ENCODE measurements around the gene TNK1. TPM values are rescaled to one million over a fixed set of nuclear protein-coding genes. Genes with fewer than 3 reads are reported as not detected.

TNK1 gene
- total RNA-seq, 4 donors from 2014 or later: 0.95 to 13.5 (median 5.2) TPM

GRCh38 chr17:7383742-7384488 lies 3.0 kb downstream of the TNK1 start:
- no peak for DNase-seq (ENCODE audit: low spot score)
- no peak for ATAC-seq (ENCODE audit: low FRiP score)
- no peak for TF ChIP-seq CTCF (IDR thresholded peaks at IDR 0.05)

GRCh38 chr17:7384489-7385081 lies 3.7 kb downstream of the TNK1 start:
- no peak for ATAC-seq (ENCODE audit: low FRiP score)
- DNase-seq (ENCODE audit: low spot score): no peak

GRCh38 chr17:7388856-7389255 lies 8.0 kb downstream of the TNK1 start:
- ATAC-seq (ENCODE audit: low FRiP score) (no peak), DNase-seq (ENCODE audit: low spot score) (no peak)
- TF ChIP-seq CTCF (IDR thresholded peaks at IDR 0.05): no peak

More at GRCh38 chr17:7384489-7385081, 3.7 kb downstream of the TNK1 start:
- no peak for TF ChIP-seq CTCF (IDR thresholded peaks at IDR 0.05)

- TF ChIP-seq CTCF (IDR thresholded peaks at IDR 0.05): no peak
- ATAC-seq (ENCODE audit: low FRiP score) (no peak), DNase-seq (ENCODE audit: low spot score) (no peak)
These were observed 9.3 kb downstream of the TNK1 start for GRCh38 chr17:7389924-7390910.

GRCh38 chr17:7391307-7391706 lies 10.4 kb downstream of the TNK1 start:
- DNase-seq (ENCODE audit: low spot score): no peak
- no peak for ATAC-seq (ENCODE audit: low FRiP score)
- TF ChIP-seq CTCF (IDR thresholded peaks at IDR 0.05): no peak

GRCh38 chr17:7392696-7393612 lies 12.1 kb downstream of the TNK1 start:
- ATAC-seq (ENCODE audit: low FRiP score): no peak
- TF ChIP-seq CTCF (IDR thresholded peaks at IDR 0.05): no peak
- no peak for DNase-seq (ENCODE audit: low spot score)

All from omental fat pad (tissue), 4 donors.